Right hindlimb (tissue), 1 donor: Measurements from ENCODE around the gene LANCL2.
"Not testable (repeated sequence)": the region's sequence is repeated elsewhere in the genome, so short reads cannot be mapped to it uniquely, and the experiment has no call there.

ENCODE experiments used
- DNase-seq: peaks from one replicate; pipeline ENCODE4 v3.0.0-alpha.2; 2018

LANCL2 gene

DNA sequence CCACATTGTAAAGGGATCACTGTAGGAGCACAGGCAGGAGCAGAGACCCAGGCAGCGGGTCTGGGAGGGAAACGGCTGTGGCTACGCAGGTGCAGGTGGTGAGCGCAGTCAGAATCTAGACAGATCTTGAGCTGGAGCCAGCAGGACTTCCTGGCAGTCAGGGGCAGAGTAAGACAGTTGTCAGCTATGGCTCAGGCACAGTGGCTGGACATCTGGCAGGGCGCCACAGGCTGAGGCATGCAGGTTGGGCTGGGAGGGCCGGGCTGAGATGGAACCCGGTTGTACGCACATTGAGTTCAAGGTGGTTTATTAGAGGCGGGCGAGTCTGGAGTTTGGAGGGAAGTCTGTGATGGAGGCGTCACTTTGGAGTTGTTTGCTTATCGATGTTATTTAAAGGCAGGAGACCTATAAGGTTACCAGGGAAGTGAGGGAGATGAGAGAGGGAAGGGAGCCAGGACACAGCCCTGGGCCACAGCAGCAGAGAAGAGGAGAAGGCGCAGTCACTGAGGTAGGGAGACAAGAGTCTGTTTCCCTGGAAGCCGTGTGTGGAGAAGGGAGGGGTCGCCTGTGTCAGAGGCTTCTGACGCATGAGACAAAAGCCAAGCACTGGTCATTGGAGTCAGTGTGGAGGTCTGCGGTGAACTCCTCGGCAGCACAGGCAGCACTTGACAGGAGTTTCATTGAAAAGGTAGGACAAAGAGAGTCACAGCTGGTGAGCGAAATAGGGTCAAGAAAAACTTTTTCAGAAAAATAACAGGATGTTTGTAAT lies 73.8 kb downstream of the LANCL2 start:
- DNase-seq, result peak; percentile 40

- no peak for DNase-seq
Measured at GRCh38 chr7:55439627-55440026, 74.5 kb downstream of the LANCL2 start.

DNA sequence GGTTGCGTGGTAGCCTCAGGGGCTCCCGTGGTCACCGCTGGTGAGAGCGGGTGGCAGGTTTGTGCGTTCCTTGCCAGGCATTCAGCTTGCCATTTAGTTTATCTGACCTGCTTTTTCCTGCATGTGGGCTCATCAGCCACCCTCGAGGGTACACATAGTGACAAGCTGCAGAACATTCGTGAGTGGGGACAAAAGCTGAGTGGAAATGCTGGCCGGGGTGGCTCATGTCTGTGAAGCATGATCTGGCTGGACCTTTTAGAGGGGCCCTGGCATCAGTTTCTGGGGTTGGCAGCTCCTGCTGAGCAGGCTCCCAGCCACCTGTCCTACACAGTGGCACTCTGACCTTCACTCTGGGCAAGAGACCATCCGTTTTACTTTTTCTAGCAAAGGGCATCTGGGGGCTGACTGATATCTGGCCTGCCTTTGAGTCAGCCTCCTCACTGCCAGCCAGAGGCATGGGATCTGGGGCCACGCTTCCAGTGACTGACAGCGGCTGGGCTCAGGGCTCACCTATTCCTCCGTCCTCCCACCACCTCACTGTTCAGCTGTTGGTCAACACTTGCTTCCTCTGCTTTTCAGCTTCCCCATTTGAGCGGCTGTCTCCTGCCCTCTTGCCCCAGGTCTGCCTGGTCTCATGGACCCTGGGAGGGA lies 75.0 kb downstream of the LANCL2 start:
- no peak for DNase-seq

DNA sequence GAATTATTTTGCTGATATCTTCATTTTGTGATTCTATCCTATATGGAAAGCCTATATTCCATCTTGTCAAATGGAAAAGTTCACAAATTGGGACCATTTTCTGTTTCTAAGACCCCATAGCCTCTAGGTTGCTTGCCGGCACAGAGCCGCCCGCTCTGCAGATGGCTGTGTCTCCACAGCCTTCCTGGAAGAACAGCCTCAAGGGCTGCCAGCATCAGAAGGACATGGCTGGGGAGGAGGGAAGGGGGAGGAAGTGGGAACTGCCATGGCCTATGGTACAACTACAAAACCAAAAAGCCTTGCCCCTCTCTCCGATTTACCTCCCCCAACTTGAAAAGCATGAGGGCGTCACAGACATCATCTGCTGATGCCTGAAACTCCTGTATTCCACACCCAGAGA lies 75.9 kb downstream of the LANCL2 start:
- DNase-seq, result no peak

DNA sequence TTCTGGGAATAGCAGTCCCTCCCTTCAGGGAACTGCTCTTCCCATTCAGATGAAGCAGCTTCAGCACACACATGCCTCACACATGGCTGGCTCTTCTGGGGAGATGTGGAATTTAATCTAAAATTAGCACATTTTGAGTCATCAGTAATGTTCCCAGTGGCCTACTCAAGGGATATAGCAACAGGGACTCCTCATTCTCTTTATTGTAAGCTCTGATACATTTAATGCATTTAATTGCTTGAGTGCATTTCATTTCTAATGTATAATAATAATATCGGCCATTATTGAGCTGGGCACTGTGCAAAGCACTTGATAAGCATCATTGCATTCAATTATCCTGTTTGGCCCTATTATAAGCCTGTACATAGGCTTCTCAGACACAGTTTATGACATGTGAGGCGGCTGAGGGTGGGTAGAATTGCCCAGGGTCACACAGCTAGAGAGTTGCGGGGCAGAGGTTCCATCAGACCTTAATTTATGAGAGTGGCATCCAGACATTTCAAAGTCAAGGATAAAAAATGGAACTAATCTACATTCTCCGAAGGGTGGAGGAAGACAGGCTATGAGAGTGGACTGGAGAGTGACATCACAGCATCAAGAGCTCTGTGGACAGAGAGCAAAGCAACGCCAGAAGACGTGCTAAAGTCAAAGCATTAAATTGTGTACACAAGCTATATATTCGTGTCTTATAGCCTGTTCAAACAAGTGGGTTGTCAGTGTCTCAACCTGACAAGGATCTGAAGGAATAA lies 76.8 kb downstream of the LANCL2 start:
- DNase-seq, result no peak

GRCh38 chr7:55444786-55445185 lies 79.6 kb downstream of the LANCL2 start:
- DNase-seq, result no peak

- no peak for DNase-seq
Measured at GRCh38 chr7:55448526-55448925, 83.4 kb downstream of the LANCL2 start.

DNA sequence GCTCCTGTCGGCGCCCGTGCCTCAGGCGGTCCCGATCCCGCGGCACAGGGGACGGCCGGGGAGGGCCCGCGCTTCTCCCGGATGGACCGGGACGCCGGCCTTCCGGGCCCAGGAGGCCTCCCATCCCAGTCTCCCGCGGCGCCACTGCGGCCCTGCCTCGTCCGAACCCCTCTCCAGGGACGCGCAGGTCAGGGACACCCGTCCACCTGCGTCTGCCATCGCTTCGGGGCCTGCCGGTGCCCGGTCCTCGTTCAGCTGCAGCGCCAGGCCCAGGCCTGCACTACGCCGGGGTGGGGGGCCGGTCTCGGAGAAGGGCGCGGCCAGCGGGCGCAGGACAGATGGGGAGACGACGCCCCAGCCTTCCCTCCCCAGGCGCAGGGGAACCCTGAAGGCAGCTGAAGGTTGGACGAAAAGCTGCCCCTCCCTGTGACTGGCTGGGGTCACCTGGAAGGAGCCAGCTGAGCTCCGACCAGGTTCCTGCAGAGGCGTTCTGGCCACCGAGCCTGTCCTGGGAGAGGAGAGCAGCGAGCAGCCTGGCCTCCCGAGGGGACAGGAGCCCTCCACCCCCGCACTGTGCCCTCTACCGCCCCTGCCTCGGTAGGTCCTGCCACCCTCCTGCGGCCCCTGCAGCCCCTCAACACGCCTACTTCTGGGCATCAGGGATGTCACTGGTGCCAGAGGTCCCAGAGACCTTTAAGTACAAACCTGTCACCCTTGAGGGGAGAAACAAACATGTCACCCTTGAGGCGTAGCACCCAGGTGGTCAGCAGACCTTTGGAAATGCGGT lies 84.3 kb downstream of the LANCL2 start:
- no peak for DNase-seq

DNA sequence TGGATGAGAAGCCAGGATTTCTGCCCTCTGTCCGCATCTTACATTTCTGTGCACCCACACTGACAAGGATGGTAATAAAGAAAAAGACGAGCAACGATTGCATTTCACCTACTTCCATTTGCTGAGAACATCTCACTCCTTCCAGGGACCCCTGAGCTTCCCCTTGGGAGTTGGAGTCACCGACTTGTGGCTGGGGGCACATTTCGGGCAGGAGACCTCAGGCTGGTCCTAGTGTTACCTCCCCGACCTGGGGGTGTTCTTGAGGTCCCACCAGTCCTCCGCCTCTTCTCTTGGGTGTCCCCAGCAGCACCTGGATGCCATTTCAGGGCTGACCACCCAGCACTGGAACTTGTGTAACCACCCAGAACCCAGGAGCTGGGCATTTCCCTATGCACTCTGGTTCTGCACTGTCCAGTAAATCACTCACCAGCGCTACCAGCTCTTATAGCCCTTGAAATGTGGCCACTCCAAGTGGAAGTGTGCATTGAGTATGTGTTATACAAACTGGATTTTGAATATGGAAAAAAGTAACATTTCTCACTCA lies 84.9 kb downstream of the LANCL2 start:
- no peak for DNase-seq

GRCh38 chr7:55452971-55453370 lies 87.8 kb downstream of the LANCL2 start:
- DNase-seq, result no peak

- no peak for DNase-seq
Measured at GRCh38 chr7:55457801-55458200, 92.7 kb downstream of the LANCL2 start.

DNA sequence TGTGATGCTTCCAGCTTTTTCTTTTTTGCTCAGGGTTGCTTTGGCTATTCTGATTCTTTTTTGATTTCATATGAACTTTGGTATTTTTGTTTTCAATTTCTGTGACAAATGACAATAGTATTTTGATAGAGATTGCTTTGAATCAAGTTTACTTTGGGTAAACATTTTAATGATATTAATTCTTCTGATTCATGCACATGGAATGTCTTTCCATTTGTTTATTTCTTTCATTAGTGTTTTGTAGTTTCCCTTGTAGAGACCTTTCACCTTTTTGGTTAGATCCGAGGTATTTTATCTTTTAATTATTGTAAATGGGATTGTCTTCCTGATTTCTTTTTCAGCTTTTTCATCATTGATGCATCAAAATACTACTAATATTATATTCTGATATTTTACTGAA lies 93.2 kb downstream of the LANCL2 start:
- DNase-seq, result no peak

DNA sequence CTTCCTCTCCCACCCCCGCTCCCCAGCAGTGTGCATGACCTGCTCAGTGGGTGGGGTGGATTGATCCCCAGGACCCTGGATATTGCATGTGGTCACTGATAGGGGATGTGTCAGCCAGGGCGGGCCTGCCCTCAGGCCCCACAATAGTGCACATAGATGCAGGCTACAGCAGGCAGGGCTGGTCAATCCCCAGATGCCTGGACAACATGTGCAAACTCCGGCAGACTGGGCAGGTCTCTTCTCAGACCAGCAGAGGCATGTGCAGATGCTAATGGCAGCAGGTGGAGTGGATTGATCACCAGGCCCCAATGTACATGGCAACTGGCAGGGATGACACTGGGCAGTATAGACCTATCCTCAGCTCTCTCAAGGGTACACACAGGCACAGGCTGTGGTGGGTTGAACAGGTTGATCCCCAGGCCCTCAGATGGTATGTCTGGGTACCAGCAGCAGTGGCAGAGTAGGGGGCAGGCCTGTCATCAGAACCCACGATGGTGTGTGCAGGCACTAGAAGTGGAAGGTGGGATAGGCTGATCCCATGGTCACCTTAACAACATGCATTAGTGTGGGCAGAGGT lies 98.6 kb downstream of the LANCL2 start:
- DNase-seq, result no peak

- no peak for DNase-seq
Measured at GRCh38 chr7:55464422-55464821, 99.3 kb downstream of the LANCL2 start.

GRCh38 chr7:55465691-55466090 lies 100.6 kb downstream of the LANCL2 start:
- no peak for DNase-seq

- DNase-seq, result no peak
Measured at GRCh38 chr7:55467047-55467593, 102.0 kb downstream of the LANCL2 start.

DNA sequence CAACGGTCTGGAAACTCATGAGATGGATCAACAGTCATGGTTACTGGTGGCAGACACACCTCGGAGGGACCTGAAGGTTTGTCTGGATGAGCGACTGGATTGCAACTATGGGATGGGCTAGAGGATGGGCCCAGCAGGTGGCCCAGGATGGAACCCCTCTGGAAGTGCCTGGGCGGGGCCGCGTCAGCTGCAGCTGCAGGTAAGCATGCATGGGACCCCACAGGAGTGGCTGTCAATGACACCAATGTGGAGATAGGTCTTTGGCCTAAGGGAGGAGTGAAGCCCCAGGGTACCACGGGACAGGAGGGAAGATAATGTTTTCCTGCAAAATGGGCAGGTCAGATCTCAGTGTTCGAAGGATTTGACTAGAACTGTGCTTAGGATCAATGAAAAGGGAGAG lies 103.4 kb downstream of the LANCL2 start:
- no peak for DNase-seq

- DNase-seq, result no peak
Measured at GRCh38 chr7:55469271-55469681, 104.1 kb downstream of the LANCL2 start.

- no peak for DNase-seq
Measured at GRCh38 chr7:55469721-55470120, 104.6 kb downstream of the LANCL2 start.

GRCh38 chr7:55470261-55470660 lies 105.1 kb downstream of the LANCL2 start:
- no peak for DNase-seq

DNA sequence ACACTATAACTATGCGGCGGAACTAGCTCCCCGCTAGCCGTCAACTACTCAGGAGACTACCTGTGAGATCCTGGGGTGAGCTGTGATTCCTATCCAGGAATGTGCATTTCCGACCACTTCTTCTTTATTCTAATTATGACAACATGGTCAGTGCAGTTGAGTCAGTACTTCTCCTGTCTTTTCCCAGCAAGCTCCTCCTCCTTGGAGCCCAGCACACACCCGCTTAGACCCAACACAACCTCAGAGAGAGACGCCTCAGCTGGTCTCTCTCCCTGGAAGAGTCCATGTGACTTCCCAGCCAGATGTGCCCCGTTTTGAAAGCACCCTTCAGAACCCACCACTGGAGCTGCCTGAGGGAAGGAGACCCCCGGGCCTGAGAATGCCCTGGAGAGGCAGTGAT lies 106.5 kb downstream of the LANCL2 start:
- not testable (repeated sequence) for DNase-seq

GRCh38 chr7:55472406-55472805 lies 107.3 kb downstream of the LANCL2 start:
- not testable (repeated sequence) for DNase-seq
